ENCODE results near the gene CBFA2T3.

CBFA2T3 gene

DNA sequence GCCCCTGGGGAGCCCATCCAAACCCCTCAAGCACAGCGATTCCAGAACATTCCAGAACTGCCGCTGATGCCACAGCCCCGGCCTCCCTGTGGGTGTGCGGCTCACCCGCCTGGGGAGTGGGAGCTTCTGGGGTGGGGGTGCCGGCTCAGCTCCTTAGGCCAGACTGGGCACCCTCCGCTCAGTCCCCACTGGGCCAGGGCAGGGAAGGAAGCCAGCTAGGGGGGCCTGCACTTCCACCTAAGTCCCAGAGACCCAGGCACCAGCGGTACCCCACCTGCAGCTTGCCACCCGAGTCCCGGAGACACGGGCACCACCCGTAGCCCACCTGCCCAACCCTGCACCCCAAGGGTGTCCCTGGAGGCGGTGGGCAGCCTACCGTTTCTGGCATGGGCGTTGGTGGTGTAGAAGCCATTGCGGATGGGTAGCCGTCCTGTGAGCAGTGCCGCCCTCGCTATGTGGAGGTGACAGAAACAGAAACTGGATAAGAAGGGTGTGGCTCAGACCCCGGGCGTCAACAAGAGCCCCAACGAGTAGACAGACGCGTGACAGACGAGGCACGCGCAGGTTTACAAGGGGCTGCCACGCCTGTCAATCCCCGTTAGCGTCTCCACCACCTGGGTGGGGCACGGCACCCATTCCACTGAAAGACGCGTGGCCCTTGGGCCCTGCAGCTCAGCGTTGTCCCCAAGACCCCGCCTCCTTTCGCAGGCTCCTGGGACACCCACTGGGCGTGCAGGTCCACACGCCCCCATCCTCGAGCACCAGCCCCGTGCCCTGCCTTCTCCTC, 135.3 kb downstream of the CBFA2T3 start:
- no peaks in the 10 kb centered on the region for H3K27me3 ChIP-seq (ENCODE audit: insufficient read depth, poor library complexity, severe bottlenecking)
- H3K27ac ChIP-seq (replicated peaks) = peak overlapping the region; percentile 97
- DNase-seq (ENCODE audit: low read depth in 1 of 2, low spot score in 1 of 2) = no peak
- no peak overlapping the region for H3K4me3 ChIP-seq (replicated peaks; ENCODE audit: insufficient read depth, low read length)
- TF ChIP-seq POLR2AphosphoS5 (IDR thresholded peaks at IDR 0.05; ENCODE audit: low read depth) = no peak
- no peak for TF ChIP-seq GABPA (IDR thresholded peaks at IDR 0.05; ENCODE audit: low read depth)

- no peaks in the 10 kb centered on the region for H3K27me3 ChIP-seq (ENCODE audit: insufficient read depth, poor library complexity, severe bottlenecking)
- H3K4me3 ChIP-seq (replicated peaks; ENCODE audit: insufficient read depth, low read length) = no peak overlapping the region; the same call in 1 of the 2 replicates
- peak; percentile 14 to 26 for DNase-seq (ENCODE audit: low read depth in 1 of 2, low spot score in 1 of 2)
- no peak for TF ChIP-seq CTCF (IDR thresholded peaks at IDR 0.05; ENCODE audit: insufficient read depth, low read length)
- peak overlapping the region; percentile 97 for H3K27ac ChIP-seq (replicated peaks)
Measured at GRCh38 chr16:88840600-88841215, 136.3 kb downstream of the CBFA2T3 start.

- no peaks in the 10 kb centered on the region for H3K27me3 ChIP-seq (ENCODE audit: insufficient read depth, poor library complexity, severe bottlenecking)
- peak overlapping the region; percentile 97 for H3K27ac ChIP-seq (replicated peaks)
- H3K4me3 ChIP-seq (replicated peaks; ENCODE audit: insufficient read depth, low read length) = peak overlapping the region; percentile 1; the same call in 1 of the 2 replicates
- peak; percentile 47 to 89 for DNase-seq (ENCODE audit: low read depth in 1 of 2, low spot score in 1 of 2)
- TF ChIP-seq SPI1 (IDR thresholded peaks at IDR 0.05; ENCODE audit: borderline replicate concordance, low read depth) (no peak), POLR2AphosphoS5 (IDR thresholded peaks at IDR 0.05; ENCODE audit: low read depth) (peak; percentile 82)
Measured at GRCh38 chr16:88839745-88840599, 137.0 kb downstream of the CBFA2T3 start.

DNA sequence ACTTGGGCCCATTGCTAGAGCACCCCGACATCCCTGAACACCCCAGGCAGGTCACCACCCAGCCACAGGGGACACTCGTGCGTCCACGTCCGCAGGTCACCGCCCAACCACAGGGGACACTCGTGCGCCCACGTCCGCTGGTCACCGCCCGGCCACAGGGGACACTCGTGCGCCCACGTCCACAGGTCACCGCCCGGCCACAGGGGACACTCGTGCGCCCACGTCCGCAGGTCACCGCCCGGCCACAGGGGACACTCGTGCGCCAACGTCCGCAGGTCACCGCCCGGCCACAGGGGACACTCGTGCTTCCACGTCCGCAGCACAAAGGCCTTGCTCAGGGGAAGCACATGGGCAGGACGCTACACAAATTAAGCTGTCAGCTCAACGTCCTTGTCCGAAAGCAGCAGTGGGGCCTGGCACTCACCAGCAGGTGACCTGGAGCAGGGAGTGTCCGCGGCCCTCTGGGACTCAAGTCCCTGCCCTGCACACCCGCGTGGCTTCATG, 137.9 kb downstream of the CBFA2T3 start:
- TF ChIP-seq GABPA (IDR thresholded peaks at IDR 0.05; ENCODE audit: low read depth) = no peak
- TF ChIP-seq CTCF (IDR thresholded peaks at IDR 0.05; ENCODE audit: insufficient read depth, low read length) = peak; percentile 78
- no peak for TF ChIP-seq SPI1 (IDR thresholded peaks at IDR 0.05; ENCODE audit: borderline replicate concordance, low read depth)
- TF ChIP-seq, protein P1, sequence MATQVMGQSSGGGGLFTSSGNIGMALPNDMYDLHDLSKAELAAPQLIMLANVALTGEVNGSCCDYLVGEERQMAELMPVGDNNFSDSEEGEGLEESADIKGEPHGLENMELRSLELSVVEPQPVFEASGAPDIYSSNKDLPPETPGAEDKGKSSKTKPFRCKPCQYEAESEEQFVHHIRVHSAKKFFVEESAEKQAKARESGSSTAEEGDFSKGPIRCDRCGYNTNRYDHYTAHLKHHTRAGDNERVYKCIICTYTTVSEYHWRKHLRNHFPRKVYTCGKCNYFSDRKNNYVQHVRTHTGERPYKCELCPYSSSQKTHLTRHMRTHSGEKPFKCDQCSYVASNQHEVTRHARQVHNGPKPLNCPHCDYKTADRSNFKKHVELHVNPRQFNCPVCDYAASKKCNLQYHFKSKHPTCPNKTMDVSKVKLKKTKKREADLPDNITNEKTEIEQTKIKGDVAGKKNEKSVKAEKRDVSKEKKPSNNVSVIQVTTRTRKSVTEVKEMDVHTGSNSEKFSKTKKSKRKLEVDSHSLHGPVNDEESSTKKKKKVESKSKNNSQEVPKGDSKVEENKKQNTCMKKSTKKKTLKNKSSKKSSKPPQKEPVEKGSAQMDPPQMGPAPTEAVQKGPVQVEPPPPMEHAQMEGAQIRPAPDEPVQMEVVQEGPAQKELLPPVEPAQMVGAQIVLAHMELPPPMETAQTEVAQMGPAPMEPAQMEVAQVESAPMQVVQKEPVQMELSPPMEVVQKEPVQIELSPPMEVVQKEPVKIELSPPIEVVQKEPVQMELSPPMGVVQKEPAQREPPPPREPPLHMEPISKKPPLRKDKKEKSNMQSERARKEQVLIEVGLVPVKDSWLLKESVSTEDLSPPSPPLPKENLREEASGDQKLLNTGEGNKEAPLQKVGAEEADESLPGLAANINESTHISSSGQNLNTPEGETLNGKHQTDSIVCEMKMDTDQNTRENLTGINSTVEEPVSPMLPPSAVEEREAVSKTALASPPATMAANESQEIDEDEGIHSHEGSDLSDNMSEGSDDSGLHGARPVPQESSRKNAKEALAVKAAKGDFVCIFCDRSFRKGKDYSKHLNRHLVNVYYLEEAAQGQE (IDR thresholded peaks at IDR 0.05; ENCODE audit: insufficient replicate concordance, low read depth) = no peak
- TF ChIP-seq POLR2AphosphoS5 (IDR thresholded peaks at IDR 0.05; ENCODE audit: low read depth) = peak; percentile 46; the same call in 1 of the 2 replicates
- Histone ChIP-seq H3K4me3 (replicated peaks; ENCODE audit: insufficient read depth, low read length) (peak overlapping the region; percentile 1; the same call in 1 of the 2 replicates), H3K27ac (replicated peaks) (peak overlapping the region; percentile 97), H3K27me3 (ENCODE audit: insufficient read depth, poor library complexity, severe bottlenecking) (no peaks in the 10 kb centered on the region)
- DNase-seq (ENCODE audit: low read depth in 1 of 2, low spot score in 1 of 2) = peak; percentile 58 to 75

DNA sequence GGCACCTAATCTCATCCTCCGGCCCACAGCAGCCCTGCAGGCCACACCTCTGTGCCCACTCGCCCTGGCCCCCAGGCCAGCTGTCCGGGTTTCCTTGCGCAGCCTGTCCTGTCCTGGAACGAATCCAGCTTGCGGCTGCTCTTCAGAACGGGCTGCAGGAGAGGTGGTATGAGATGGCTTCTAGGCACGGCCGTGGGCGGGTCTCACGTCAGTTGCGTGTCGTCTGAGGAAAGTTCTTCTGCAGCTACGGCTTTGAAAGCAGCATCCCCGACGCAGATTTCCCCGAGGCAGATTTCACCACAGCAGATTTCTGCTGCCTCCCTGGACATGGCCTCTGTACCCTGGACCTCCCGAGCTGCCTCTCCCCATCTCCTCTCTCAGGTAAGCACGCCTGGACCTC, 138.4 kb downstream of the CBFA2T3 start:
- DNase-seq (ENCODE audit: low read depth in 1 of 2, low spot score in 1 of 2) = no peak
- H3K27ac ChIP-seq (replicated peaks) = peak overlapping the region; percentile 38; the same call in 1 of the 2 replicates
- TF ChIP-seq CTCF (IDR thresholded peaks at IDR 0.05; ENCODE audit: insufficient read depth, low read length) (no peak), SPI1 (IDR thresholded peaks at IDR 0.05; ENCODE audit: borderline replicate concordance, low read depth) (no peak), POLR2AphosphoS5 (IDR thresholded peaks at IDR 0.05; ENCODE audit: low read depth) (no peak), GABPA (IDR thresholded peaks at IDR 0.05; ENCODE audit: low read depth) (no peak)
- TF ChIP-seq, protein P1 (IDR thresholded peaks at IDR 0.05; ENCODE audit: insufficient replicate concordance, low read depth) = no peak
- H3K4me3 ChIP-seq (replicated peaks; ENCODE audit: insufficient read depth, low read length) = no peak overlapping the region
- H3K27me3 ChIP-seq (ENCODE audit: insufficient read depth, poor library complexity, severe bottlenecking) = no peaks in the 10 kb centered on the region

Measured in HL-60 (cell line).